Stimulated activated effector memory CD8-positive, alpha-beta T cell treated with anti-CD3 and anti-CD28 coated beads, Interleukin-12 subunit alpha, Interleukin-12 subunit beta, amount 100 ng/mL, for 72 hours (primary cell): ENCODE results near the gene ACOX3.
"Not testable (repeated sequence)": the region's sequence is repeated elsewhere in the genome, so short reads cannot be mapped to it uniquely, and the experiment has no call there.

Experiments
- ATAC-seq: fragments of 150-1000 bp; cut with Tn5 transposase; 2 replicates; pipeline ENCODE4 v1.10.0; 2021
- DNase-seq, 2 donors: peaks; one replicate each; pipeline ENCODE4 v3.0.0; 2021 to 2022; ENCODE audit warnings: low spot score in 2 of 2
- H3K27ac Mint-ChIP-seq: one replicate; pipeline ENCODE4 v1.8.0; 2022; ENCODE audit warnings: mild to moderate bottlenecking, mixed read lengths
- H3K36me3 Mint-ChIP-seq: one replicate; pipeline ENCODE4 v1.8.0; 2022; ENCODE audit warnings: mild to moderate bottlenecking, mixed read lengths
- H3K4me1 Mint-ChIP-seq: one replicate; pipeline ENCODE4 v1.8.0; 2022; ENCODE audit warnings: mixed read lengths
- H3K4me3 Mint-ChIP-seq: one replicate; pipeline ENCODE4 v1.8.0; 2022; ENCODE audit warnings: mild to moderate bottlenecking, mixed read lengths
- H3K9me3 Mint-ChIP-seq: one replicate; pipeline ENCODE4 v1.8.0; 2022; ENCODE audit warnings: mixed read lengths

Gene ACOX3

DNA sequence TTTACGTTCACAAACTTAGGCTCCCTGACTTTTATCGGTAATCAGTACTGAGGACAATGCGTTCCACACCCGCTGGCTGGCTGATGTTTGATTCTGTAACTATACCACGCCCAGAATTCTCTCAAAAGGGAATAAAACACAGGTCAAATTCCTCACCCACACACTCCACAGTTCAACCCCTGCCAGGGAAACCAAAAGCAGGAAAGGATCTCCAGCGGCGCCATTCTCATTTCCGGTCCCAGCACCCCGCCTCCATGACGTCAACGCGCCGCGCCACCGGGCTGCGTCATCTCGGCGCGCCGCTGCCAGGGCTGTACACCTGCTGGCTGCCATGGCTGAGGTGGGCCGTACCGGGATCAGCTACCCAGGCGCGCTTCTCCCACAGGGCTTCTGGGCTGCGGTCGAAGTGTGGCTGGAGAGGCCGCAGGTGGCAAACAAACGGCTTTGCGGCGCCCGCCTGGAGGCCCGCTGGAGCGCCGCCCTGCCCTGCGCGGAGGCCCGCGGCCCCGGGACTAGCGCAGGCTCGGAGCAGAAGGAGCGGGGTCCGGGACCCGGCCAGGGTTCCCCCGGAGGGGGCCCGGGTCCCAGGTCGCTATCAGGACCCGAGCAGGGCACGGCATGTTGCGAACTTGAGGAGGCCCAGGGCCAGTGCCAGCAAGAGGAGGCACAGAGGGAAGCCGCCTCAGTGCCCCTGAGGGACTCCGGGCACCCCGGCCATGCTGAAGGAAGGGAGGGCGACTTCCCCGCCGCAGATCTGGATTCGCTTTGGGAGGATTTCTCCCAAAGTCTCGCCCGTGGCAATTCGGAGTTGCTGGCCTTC, at the start of gene ACOX3, which contains the start of gene TRMT44:
Gene ACOX3, minus strand, starts transcription at position 232 of the 820 bp plus-strand sequence. CDS start 24,202 bp downstream, outside the sequence.
Gene TRMT44, plus strand, starts transcription at position 286 of the 820 bp plus-strand sequence. Its CDS starts 46 bp downstream, at position 332.
- Mint-ChIP-seq H3K4me1 (peaks cover 79% of the 10 kb centered on the region), H3K9me3 (no peaks in the 10 kb centered on the region), H3K27ac (peak within 1 kb of the TSS; percentile 99), H3K36me3 (peaks cover 39% of the 10 kb centered on the region), H3K4me3 (peak within 1 kb of the TSS; percentile 91)
- ATAC-seq: peak; percentile 97
- peak; percentile 99 to 100 for DNase-seq

DNA sequence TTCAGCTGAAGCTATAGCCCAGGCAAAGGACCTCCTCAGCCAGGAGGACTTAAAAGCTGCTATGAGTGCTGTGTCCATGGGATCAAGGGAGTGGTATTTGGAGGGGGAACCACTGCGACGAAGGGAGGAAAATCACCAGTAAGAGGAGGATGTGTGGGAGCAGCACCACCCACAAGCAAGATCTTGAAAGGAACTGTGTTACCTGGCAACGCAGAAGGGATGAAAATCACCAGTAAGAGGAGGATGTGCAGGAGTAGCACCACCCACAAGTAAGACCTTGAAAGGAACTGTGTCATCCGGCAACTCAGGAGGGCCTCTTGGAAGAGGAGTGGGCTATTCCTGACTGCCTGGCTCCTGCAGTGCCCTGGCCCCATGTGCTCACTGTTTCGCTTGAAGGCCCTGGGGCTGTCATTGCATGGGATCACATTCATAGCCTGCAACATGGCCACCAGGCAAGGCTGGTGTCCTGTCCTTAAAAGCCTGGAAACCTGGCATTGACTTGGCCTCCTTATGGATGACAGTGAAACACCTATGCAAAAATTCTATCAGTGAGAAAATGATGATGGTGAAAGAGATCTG, 48.4 kb upstream of the ACOX3 start:
- Mint-ChIP-seq H3K9me3 (no peaks in the 10 kb centered on the region), H3K4me1 (no peaks in the 10 kb centered on the region), H3K27ac (no peak overlapping the region), H3K4me3 (no peak overlapping the region), H3K36me3 (no peaks in the 10 kb centered on the region)
- ATAC-seq (no peak), DNase-seq (no peak)

GRCh38 chr4:8486643-8487042, 46.1 kb upstream of the ACOX3 start:
- not testable (repeated sequence) for H3K27ac Mint-ChIP-seq, H3K9me3 Mint-ChIP-seq, ATAC-seq, H3K4me3 Mint-ChIP-seq, DNase-seq, H3K4me1 Mint-ChIP-seq, H3K36me3 Mint-ChIP-seq

DNA sequence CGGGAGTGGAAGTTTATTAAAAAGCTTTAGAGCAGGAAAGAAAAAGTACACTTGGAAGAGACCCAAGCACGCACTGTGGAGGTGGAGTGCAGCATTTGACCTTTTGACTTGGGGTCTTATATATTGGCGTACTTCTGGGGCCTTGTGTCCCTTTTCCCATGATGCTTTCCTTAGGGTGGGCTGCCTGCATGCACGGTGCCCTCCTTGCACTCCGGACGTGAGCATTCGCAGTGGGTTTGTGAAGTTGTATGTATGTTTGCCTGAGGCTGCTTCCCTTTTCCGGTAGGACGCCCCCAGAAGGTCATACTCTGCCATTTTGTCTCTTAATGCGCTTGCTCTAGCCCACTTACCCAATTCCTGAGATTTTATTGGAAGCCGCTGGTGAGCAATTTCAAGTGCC, 39.7 kb upstream of the ACOX3 start:
- ATAC-seq (no peak), DNase-seq (no peak)
- Mint-ChIP-seq H3K27ac (no peak overlapping the region), H3K9me3 (no peaks in the 10 kb centered on the region), H3K4me1 (peaks cover 6% of the 10 kb centered on the region), H3K36me3 (peaks cover 13% of the 10 kb centered on the region), H3K4me3 (no peak overlapping the region)

DNA sequence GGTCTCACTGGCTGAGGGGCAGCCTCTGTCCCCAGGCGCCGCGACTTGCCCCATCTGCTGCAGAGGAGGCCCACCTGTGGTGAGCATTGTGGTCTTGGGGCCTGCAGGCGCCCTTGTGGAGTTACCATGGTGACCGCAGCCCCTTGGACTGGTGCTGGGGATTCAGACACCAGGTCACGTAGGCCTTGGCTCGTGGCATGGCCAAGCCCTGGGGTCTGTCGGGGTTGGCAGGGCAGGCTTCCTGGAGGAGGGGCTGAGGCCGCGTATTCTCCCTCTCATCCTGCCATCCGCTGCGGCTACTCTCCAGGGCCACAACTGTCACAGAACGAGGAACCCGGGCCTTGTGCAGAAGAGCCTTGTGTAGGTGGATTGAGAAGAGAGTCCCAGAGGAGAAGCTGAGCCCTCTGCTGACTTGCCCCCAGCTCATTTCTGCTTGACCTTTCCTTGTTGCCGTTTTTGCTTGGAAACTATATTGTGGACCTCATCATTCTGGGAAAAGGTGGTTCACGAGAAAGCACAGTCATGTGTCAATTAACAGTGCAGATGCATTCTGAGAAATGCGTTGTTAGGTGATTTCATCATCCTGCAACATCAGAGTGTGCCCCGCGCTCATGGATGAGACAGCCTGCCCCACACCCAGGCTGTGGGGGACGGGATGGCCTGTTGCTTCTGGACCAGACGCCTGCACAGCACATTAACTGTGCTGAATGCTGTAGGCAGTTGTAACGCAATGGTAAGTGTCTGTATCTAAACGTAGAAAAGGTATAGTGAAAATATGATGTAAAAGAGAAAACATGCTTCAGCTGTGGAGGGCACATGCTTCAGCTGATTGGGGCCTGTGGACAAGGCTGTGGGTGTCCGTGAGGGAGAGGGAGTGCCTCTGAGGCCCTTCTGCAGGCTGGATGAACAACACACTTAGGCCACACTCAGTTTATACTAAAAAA, 38.5 kb upstream of the ACOX3 start:
- peaks cover 6% of the 10 kb centered on the region for H3K4me1 Mint-ChIP-seq
- peaks cover 13% of the 10 kb centered on the region for H3K36me3 Mint-ChIP-seq
- H3K4me3 Mint-ChIP-seq: no peak overlapping the region
- DNase-seq: no peak
- no peak for ATAC-seq
- no peaks in the 10 kb centered on the region for H3K9me3 Mint-ChIP-seq
- no peak overlapping the region for H3K27ac Mint-ChIP-seq

DNA sequence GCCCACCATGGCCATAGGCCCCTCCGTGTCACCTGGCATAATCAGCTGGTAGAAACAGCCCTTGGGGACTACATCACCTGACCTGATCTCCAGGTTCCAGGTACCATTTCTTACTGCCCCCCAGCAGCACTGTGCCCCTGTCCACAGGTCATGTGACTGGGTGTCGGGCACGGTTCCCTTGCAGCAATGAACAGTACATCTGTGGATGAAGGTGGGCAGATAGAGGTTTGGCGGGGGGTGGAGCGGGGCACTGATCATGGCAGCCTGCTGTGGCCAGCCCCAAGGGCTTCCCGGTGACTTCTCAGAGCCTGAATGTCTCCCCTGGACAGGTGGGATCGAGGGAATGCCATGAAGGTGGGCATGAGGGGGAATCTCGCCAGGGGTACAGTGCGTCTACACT, 37.8 kb upstream of the ACOX3 start:
- Mint-ChIP-seq H3K4me1 (peaks cover 6% of the 10 kb centered on the region), H3K4me3 (no peak overlapping the region), H3K9me3 (no peaks in the 10 kb centered on the region), H3K27ac (no peak overlapping the region), H3K36me3 (peaks cover 13% of the 10 kb centered on the region)
- DNase-seq: no peak
- ATAC-seq: no peak

GRCh38 chr4:8477676-8478075, 37.2 kb upstream of the ACOX3 start:
- Mint-ChIP-seq H3K9me3 (no peaks in the 10 kb centered on the region), H3K27ac (no peak overlapping the region), H3K36me3 (peaks cover 13% of the 10 kb centered on the region), H3K4me3 (no peak overlapping the region), H3K4me1 (peaks cover 2% of the 10 kb centered on the region)
- ATAC-seq (no peak), DNase-seq (no peak)

- Mint-ChIP-seq H3K4me3 (no peak overlapping the region), H3K9me3 (no peaks in the 10 kb centered on the region), H3K36me3 (peaks cover 13% of the 10 kb centered on the region), H3K4me1 (no peaks in the 10 kb centered on the region), H3K27ac (no peak overlapping the region)
- DNase-seq (no peak), ATAC-seq (no peak)
Measured at GRCh38 chr4:8477095-8477635, 36.6 kb upstream of the ACOX3 start.

- Mint-ChIP-seq H3K36me3 (peaks cover 19% of the 10 kb centered on the region), H3K9me3 (no peaks in the 10 kb centered on the region), H3K4me3 (no peak overlapping the region), H3K27ac (peak overlapping the region; percentile 64), H3K4me1 (no peaks in the 10 kb centered on the region)
- ATAC-seq: peak; percentile 29
- DNase-seq: no peak
Measured at GRCh38 chr4:8475751-8476575, 35.4 kb upstream of the ACOX3 start.

- ATAC-seq: no peak
- Mint-ChIP-seq H3K27ac (peak overlapping the region; percentile 64), H3K4me1 (no peaks in the 10 kb centered on the region), H3K36me3 (peaks cover 26% of the 10 kb centered on the region), H3K4me3 (no peak overlapping the region), H3K9me3 (no peaks in the 10 kb centered on the region)
- no peak for DNase-seq
Measured at GRCh38 chr4:8474856-8475255, 34.3 kb upstream of the ACOX3 start.

GRCh38 chr4:8473920-8474590, 33.5 kb upstream of the ACOX3 start:
- Mint-ChIP-seq H3K9me3 (no peaks in the 10 kb centered on the region), H3K4me1 (no peaks in the 10 kb centered on the region), H3K27ac (peak overlapping the region; percentile 63), H3K4me3 (no peak overlapping the region), H3K36me3 (peaks cover 34% of the 10 kb centered on the region)
- DNase-seq: no peak
- ATAC-seq: no peak

GRCh38 chr4:8473198-8473919, 32.8 kb upstream of the ACOX3 start:
- Mint-ChIP-seq H3K36me3 (peaks cover 41% of the 10 kb centered on the region), H3K4me3 (no peak overlapping the region), H3K9me3 (no peaks in the 10 kb centered on the region), H3K4me1 (no peaks in the 10 kb centered on the region), H3K27ac (peak overlapping the region; percentile 63)
- DNase-seq: no peak
- no peak for ATAC-seq

DNA sequence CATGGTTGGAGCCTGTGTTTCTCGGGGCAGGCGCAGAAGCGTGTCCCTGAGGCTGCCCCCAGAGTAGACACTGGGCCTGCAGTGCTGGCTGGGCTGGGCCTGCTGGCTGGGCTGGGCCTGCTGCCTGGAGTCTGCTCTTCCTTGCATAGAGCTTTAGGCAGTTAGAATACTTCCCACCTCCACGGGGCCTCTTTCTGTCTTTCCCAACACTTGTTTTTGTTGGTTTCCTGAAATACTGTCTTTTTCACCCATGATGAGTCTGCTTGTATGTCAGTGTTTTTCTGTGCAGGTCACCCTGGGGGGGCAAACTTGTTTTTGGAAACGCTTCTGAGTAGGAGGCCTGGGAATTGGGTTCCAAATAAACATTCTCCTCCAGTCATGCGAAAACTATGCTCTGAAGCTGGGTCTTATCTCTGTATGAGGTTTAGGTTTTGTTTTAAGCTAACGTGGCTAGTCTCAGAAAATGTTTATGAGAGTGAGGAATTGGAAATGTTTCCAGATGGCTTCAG, 32.2 kb upstream of the ACOX3 start:
- H3K4me1 Mint-ChIP-seq: no peaks in the 10 kb centered on the region
- DNase-seq (no peak), ATAC-seq (no peak)
- no peaks in the 10 kb centered on the region for H3K9me3 Mint-ChIP-seq
- no peak overlapping the region for H3K4me3 Mint-ChIP-seq
- no peak overlapping the region for H3K27ac Mint-ChIP-seq
- peaks cover 48% of the 10 kb centered on the region for H3K36me3 Mint-ChIP-seq
